HFFc6 (cell line): ENCODE measurements around the gene CCDC106. TPM values are rescaled to one million over a fixed set of nuclear protein-coding genes. Genes with fewer than 3 reads are reported as not detected.

Experiments used
- DNase-seq: peaks from one replicate; pipeline ENCODE4 v3.0.0-alpha.2; 2018
- H3K27ac Mint-ChIP-seq: 2 replicates; pipeline ENCODE4 v1.8.0; 2020; ENCODE audit warnings: mild to moderate bottlenecking, mixed read lengths
- H3K27me3 Mint-ChIP-seq: 2 replicates; pipeline ENCODE4 v1.8.0; 2021; ENCODE audit warnings: mild to moderate bottlenecking, moderate library complexity, mixed read lengths; ENCODE audit not compliant: insufficient read depth
- H3K36me3 Mint-ChIP-seq: 2 replicates; pipeline ENCODE4 v1.8.0; 2021; ENCODE audit warnings: low read depth, mixed read lengths
- H3K4me1 Mint-ChIP-seq: 2 replicates; pipeline ENCODE4 v1.8.0; 2020; ENCODE audit warnings: low read depth, mixed read lengths
- H3K4me3 Mint-ChIP-seq: 2 replicates; pipeline ENCODE4 v1.8.0; 2020; ENCODE audit warnings: mild to moderate bottlenecking, moderate library complexity, mixed read lengths
- H3K9me3 Mint-ChIP-seq: 2 replicates; pipeline ENCODE4 v1.8.0; 2020; ENCODE audit warnings: mild to moderate bottlenecking, mixed read lengths
- total RNA-seq, 6 experiments: library from RNA; stranded (reverse); fragmentation: NEBNext Ultra II Directional; extraction: Animal tissue kit (Norgen Biotek cat#: 25700); gene quantifications; 2 replicates in 1 of 6; 3 replicates in 5 of 6; pipeline ENCODE4 v1.2.3, GENCODE V29; 2021
- TF ChIP-seq, protein P1 (sequence below): fragments of 200-600 bp; sonication (generic); IDR thresholded peaks from 2 replicates; pipeline ENCODE4 v1.5.0; 2021; ENCODE audit warnings: antibody characterized with exemption, mild to moderate bottlenecking

Gene CCDC106
- total RNA-seq, 6 experiments from 2014 or later = 12.9 to 17.4 (median 14.0) TPM

DNA sequence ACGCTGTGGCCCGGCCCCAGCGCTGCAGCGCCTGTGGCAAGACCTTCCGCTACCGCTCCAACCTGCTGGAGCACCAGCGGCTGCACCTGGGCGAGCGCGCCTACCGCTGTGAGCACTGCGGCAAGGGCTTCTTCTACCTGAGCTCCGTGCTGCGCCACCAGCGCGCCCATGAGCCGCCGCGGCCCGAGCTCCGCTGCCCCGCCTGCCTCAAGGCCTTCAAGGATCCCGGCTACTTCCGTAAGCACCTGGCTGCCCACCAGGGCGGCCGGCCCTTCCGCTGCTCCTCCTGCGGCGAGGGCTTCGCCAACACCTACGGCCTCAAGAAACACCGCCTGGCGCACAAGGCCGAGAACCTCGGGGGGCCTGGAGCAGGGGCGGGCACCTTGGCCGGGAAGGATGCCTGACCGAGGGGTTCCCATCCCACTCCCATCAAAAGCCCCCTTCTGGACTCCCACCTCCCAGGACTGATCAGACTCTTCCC lies 31.6 kb upstream of the CCDC106 start:
- H3K36me3 Mint-ChIP-seq = peaks cover 31% of the 10 kb centered on the region

DNA sequence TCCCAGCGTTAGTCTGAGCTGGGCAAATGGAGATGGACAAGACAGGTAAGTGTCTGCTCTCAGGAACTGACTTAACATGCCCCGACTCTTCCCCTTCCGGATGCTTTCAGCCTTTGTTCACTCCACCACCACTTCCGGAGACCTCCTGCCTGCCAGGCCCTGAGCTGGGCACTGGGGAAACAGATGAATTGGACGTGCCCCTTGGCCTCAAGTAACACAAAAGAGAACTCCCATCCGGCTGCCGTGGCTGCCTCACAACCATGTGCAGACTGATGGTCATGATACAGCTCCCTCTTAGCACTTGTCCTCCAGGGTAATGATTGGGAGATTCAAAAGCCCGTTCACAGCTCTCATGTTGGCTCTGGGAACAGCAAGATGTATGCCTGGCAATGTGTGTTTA lies 30.6 kb upstream of the CCDC106 start:
- Mint-ChIP-seq H3K9me3 (no peaks in the 10 kb centered on the region), H3K4me3 (no peak overlapping the region), H3K36me3 (peaks cover 31% of the 10 kb centered on the region), H3K27ac (no peak overlapping the region), H3K4me1 (peaks cover 14% of the 10 kb centered on the region), H3K27me3 (peaks cover 4% of the 10 kb centered on the region)
- no peak for DNase-seq
- TF ChIP-seq, protein P1, sequence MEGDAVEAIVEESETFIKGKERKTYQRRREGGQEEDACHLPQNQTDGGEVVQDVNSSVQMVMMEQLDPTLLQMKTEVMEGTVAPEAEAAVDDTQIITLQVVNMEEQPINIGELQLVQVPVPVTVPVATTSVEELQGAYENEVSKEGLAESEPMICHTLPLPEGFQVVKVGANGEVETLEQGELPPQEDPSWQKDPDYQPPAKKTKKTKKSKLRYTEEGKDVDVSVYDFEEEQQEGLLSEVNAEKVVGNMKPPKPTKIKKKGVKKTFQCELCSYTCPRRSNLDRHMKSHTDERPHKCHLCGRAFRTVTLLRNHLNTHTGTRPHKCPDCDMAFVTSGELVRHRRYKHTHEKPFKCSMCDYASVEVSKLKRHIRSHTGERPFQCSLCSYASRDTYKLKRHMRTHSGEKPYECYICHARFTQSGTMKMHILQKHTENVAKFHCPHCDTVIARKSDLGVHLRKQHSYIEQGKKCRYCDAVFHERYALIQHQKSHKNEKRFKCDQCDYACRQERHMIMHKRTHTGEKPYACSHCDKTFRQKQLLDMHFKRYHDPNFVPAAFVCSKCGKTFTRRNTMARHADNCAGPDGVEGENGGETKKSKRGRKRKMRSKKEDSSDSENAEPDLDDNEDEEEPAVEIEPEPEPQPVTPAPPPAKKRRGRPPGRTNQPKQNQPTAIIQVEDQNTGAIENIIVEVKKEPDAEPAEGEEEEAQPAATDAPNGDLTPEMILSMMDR = no peak

More for the DNA sequence above, 31.6 kb upstream of the CCDC106 start:
- TF ChIP-seq, protein P1 = no peak
- peaks cover 14% of the 10 kb centered on the region for H3K4me1 Mint-ChIP-seq
- H3K9me3 Mint-ChIP-seq = no peaks in the 10 kb centered on the region
- H3K27me3 Mint-ChIP-seq = peaks cover 4% of the 10 kb centered on the region
- no peak overlapping the region for H3K4me3 Mint-ChIP-seq
- no peak for DNase-seq
- no peak overlapping the region for H3K27ac Mint-ChIP-seq

DNA sequence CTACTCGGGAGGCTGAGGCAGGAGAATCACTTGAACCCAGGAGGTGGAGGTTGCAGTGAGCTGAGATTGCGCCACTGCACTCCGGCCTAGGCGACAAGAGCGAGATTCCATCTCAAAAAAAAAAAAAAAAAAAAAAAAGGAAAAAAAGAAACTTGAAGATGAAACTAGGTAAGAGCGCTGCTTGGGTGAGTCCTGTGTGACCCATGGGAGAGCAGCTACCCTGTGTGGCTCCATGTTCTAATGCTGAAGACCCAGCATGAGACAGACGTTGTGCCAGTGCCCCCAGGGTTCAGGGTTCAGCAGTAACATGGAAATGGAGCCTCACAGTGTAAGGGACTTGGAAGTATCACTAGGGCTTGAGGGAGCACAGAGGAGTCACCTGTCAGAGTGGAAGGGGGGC lies 29.6 kb upstream of the CCDC106 start:
- peaks cover 27% of the 10 kb centered on the region for H3K36me3 Mint-ChIP-seq

DNA sequence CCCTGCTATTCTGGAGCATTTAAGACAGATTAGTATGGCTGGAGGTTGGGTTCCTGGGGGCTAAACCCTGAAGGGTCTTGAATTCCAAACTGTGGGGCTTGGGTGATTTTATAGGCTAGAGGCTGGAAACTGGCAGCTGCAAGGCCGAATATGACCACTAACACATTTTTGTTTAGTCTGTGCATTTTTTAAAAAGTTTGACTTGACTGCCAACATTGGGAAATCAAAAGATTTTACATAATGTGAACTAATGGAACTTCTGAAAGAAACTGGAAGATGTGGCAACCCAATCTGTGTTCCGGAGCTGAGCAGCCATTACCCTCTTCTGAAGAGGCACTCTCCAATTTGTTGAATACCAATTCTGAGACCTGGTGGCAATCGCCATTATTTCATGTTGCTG lies 28.7 kb upstream of the CCDC106 start:
- peak overlapping the region; percentile 24; the same call in 1 of the 2 replicates for H3K27ac Mint-ChIP-seq
- H3K27me3 Mint-ChIP-seq = peaks cover 3% of the 10 kb centered on the region
- H3K4me1 Mint-ChIP-seq = peaks cover 24% of the 10 kb centered on the region
- DNase-seq = peak; percentile 13
- no peaks in the 10 kb centered on the region; the same call in 1 of the 2 replicates for H3K9me3 Mint-ChIP-seq
- TF ChIP-seq, protein P1 = 0 out of 2 replicates have a peak, but pooled peaks have one; percentile 15
- no peak overlapping the region for H3K4me3 Mint-ChIP-seq
- peaks cover 34% of the 10 kb centered on the region for H3K36me3 Mint-ChIP-seq

More for the DNA sequence above, 29.6 kb upstream of the CCDC106 start:
- no peaks in the 10 kb centered on the region for H3K9me3 Mint-ChIP-seq
- H3K27ac Mint-ChIP-seq = no peak overlapping the region
- TF ChIP-seq, protein P1 = no peak
- H3K4me1 Mint-ChIP-seq = peaks cover 16% of the 10 kb centered on the region
- H3K4me3 Mint-ChIP-seq = no peak overlapping the region
- peaks cover 4% of the 10 kb centered on the region for H3K27me3 Mint-ChIP-seq
- DNase-seq = no peak

DNA sequence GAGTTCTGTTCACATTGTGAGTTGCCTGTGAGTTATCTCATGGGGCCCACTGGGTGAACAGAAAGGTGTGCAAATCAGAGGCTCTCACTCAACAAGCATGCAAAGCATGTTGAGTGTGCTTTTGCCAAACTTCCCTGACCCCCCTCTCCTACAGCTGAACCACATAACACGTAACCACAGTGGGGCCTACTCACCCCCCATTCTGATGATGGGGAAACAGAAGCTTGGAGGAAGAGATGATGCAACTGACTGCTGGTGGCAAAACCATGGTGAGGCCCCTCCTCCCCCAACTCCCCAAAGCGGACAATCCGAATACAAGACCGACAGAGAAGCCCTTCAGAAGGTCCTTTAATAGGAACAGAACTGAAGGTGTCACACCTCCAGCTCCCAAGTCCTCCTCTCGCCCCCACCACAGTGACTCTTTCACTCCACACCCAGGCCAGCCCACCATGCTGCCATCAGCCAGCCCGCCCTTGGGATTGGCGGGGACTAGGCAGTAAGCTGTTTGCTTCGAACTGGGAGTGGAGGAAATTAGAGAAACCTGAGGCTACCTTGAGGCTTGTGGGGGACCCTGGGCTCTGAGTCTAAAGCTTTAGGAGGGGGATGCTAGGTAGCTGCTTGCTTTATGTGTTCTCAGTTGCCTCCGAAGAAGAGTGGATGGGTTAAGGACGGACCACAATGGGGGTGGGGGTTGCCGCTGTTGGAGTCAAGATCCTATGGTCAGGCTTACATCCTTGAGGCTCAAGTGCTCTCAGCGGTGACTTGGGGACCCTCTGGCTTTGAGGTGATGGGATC lies 27.4 kb upstream of the CCDC106 start:
- H3K27ac Mint-ChIP-seq = no peak overlapping the region
- TF ChIP-seq, protein P1 = no peak
- H3K9me3 Mint-ChIP-seq = no peaks in the 10 kb centered on the region; the same call in 1 of the 2 replicates
- no peak for DNase-seq
- peaks cover 34% of the 10 kb centered on the region for H3K36me3 Mint-ChIP-seq
- H3K27me3 Mint-ChIP-seq = peaks cover 3% of the 10 kb centered on the region
- H3K4me3 Mint-ChIP-seq = no peak overlapping the region
- peaks cover 31% of the 10 kb centered on the region for H3K4me1 Mint-ChIP-seq
